Lower leg skin (tissue), 4 donors: ENCODE results near the gene AUTS2. TPM values are rescaled to one million over a fixed set of nuclear protein-coding genes. Genes with fewer than 3 reads are reported as not detected.

Experiments
- DNase-seq, 2 donors: peaks; one replicate each; pipeline ENCODE4 v3.0.0-alpha.2; 2019; ENCODE audit warnings: low spot score in 2 of 2
- H3K4me3 ChIP-seq: fragments of 200-600 bp; sonication (generic); 2 replicates; pipeline ENCODE4 v1.5.1; 2017; ENCODE audit warnings: mild to moderate bottlenecking, low read depth; ENCODE audit not compliant: poor library complexity, severe bottlenecking
- CTCF ChIP-seq, 3 donors: fragments of 450-650 bp; IDR thresholded peaks; one replicate each; pipeline ENCODE4 v1.5.1; 2016; ENCODE audit warnings: antibody characterized with exemption in 3 of 3, mild to moderate bottlenecking in 3 of 3, moderate library complexity in 2 of 3
- POLR2A ChIP-seq, 2 donors: fragments of 450-650 bp; IDR thresholded peaks; one replicate each; pipeline ENCODE4 v1.6.1; 2016 to 2017; ENCODE audit warnings: antibody characterized with exemption in 2 of 2, mild to moderate bottlenecking in 1 of 2, moderate library complexity in 1 of 2
- WGBS, 2 donors: methylation state at CpG; one replicate each; pipeline ENCODE4 v1.1.5; 2018; 5-methylcytosine and 5-hydroxymethylcytosine counted together
- intact Hi-C: fragments of 100-400 bp; cut with DNase I; formaldehyde crosslinking; loops from one replicate; pipeline ENCODE4 v1.15.0; 2023; ENCODE audit warnings: low total_unique reads
- total RNA-seq, 4 donors: library from RNA; depleted of rRNA; stranded (reverse); fragments of >200 nt; gene quantifications; one replicate each; pipeline ENCODE4 v1.1.0, GENCODE V29; 2016

Gene AUTS2
- total RNA-seq, 4 donors from 2014 or later, result 30.8 to 41.9 (median 40.5) TPM

GRCh38 chr7:70420381-70420662 lies 822.0 kb downstream of the AUTS2 start:
- 86 to 93% methylated on average over 2 of the region's 2 CpGs for WGBS, 2 donors
- TF ChIP-seq POLR2A (IDR thresholded peaks at IDR 0.05) (no peak), CTCF (IDR thresholded peaks at IDR 0.05) (no peak)
- H3K4me3 ChIP-seq, result no peak overlapping the region
- no peak for DNase-seq
- intact Hi-C loops, result no loop called here

- intact Hi-C loops, result no loop called here
- TF ChIP-seq POLR2A (IDR thresholded peaks at IDR 0.05) (no peak), CTCF (IDR thresholded peaks at IDR 0.05) (no peak)
- DNase-seq, result no peak
- 88 to 92% methylated on average over 2 of the region's 2 CpGs for WGBS, 2 donors
- no peak overlapping the region for H3K4me3 ChIP-seq
Measured at GRCh38 chr7:70421319-70421718, 823.0 kb downstream of the AUTS2 start.

- intact Hi-C loops, result no loop called here
- no peak for DNase-seq
- 74 to 75% methylated on average over 12 of the region's 12 CpGs for WGBS, 2 donors
- H3K4me3 ChIP-seq, result no peak overlapping the region
- TF ChIP-seq POLR2A (IDR thresholded peaks at IDR 0.05) (no peak), CTCF (IDR thresholded peaks at IDR 0.05) (no peak)
Measured at GRCh38 chr7:70426249-70426880, 828.1 kb downstream of the AUTS2 start.

- no peak overlapping the region for H3K4me3 ChIP-seq
- whole genome bisulfite sequencing, 2 donors, result 84 to 86% methylated on average over 12 of the region's 12 CpGs
- no peak for DNase-seq
- TF ChIP-seq CTCF (IDR thresholded peaks at IDR 0.05) (no peak), POLR2A (IDR thresholded peaks at IDR 0.05) (no peak)
- intact Hi-C loops, result no loop called here
Measured at GRCh38 chr7:70432567-70433001, 834.3 kb downstream of the AUTS2 start.

GRCh38 chr7:70434376-70434775 lies 836.1 kb downstream of the AUTS2 start:
- 60 to 74% methylated on average over 2 of the region's 2 CpGs for WGBS, 2 donors
- DNase-seq, result no peak
- TF ChIP-seq POLR2A (IDR thresholded peaks at IDR 0.05) (no peak), CTCF (IDR thresholded peaks at IDR 0.05) (no peak)
- intact Hi-C loops, result no loop called here
- no peak overlapping the region for H3K4me3 ChIP-seq

GRCh38 chr7:70434821-70435220 lies 836.5 kb downstream of the AUTS2 start:
- intact Hi-C loops, result no loop called here
- 95 to 97% methylated on average over 1 of the region's 1 CpG for WGBS, 2 donors
- no peak for TF ChIP-seq CTCF (IDR thresholded peaks at IDR 0.05)
- H3K4me3 ChIP-seq, result no peak overlapping the region
- DNase-seq, result no peak
